Upper lobe of right lung (tissue), 1 donor: ENCODE results near the gene SLC9A2. TPM values are rescaled to one million over a fixed set of nuclear protein-coding genes. Genes with fewer than 3 reads are reported as not detected.

Experiments
- ATAC-seq: fragments of 200-7000 bp; cut with Tn5 transposase; one replicate; pipeline ENCODE4 v1.9.1; 2020; ENCODE audit warnings: mild to moderate bottlenecking, moderate library complexity
- DNase-seq: peaks from one replicate; pipeline ENCODE4 v3.0.0-alpha.2; 2020
- H3K27ac ChIP-seq: fragments of 200-600 bp; one replicate; pipeline ENCODE4 v1.8.0; 2022
- H3K27me3 ChIP-seq: fragments of 200-600 bp; one replicate; pipeline ENCODE4 v1.8.0; 2022; ENCODE audit warnings: mild to moderate bottlenecking
- H3K36me3 ChIP-seq: fragments of 200-600 bp; one replicate; pipeline ENCODE4 v1.8.0; 2022
- H3K4me1 ChIP-seq: fragments of 200-600 bp; one replicate; pipeline ENCODE4 v1.8.0; 2022
- H3K4me3 ChIP-seq: fragments of 200-600 bp; one replicate; pipeline ENCODE4 v1.8.0; 2022; ENCODE audit warnings: mild to moderate bottlenecking
- H3K9me3 ChIP-seq: fragments of 200-600 bp; one replicate; pipeline ENCODE4 v1.8.0; 2022
- intact Hi-C: fragments of 100-400 bp; cut with DNase I; formaldehyde crosslinking; loops from one replicate; pipeline ENCODE4 v1.11.0; 2022
- total RNA-seq: library from RNA; stranded (reverse); fragmentation: NEBNext Ultra II Directional; extraction: Animal tissue kit (Norgen Biotek cat#: 25700); gene quantifications from one replicate; pipeline ENCODE4 v1.2.1, GENCODE V29; 2021
- TF ChIP-seq, protein P1 (sequence below): fragments of 200-600 bp; IDR thresholded peaks from one replicate; pipeline ENCODE4 v1.8.0; 2022; ENCODE audit warnings: antibody characterized with exemption
- donor health status: DM: no; HTN: yes; CAD: no; lungs with severe emphysema.

Gene SLC9A2
- total RNA-seq, 1 donor from 2014 or later = 0.58 TPM

DNA sequence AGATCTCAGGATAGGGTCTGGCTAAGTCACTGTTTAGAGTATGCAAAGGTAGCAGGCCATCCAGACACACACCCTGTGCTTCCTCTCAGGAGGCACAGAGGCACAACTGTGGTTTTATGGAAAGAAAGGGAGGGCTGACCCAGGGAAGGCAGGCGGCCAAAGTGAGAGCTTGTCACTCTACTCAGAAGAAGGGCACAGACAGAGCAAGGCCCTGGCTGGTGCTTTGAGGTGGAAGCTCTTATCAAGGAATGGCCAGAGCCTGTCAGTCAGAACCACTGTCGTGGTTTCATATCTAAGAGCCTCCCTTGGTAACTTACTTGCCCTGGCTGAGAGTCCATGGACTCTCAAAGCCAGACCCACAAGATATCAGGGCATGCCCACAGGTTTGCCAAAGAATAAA, 40.7 kb downstream of the SLC9A2 start:
- H3K27ac ChIP-seq = no peak overlapping the region
- DNase-seq = no peak
- no peaks in the 10 kb centered on the region for H3K9me3 ChIP-seq
- H3K4me1 ChIP-seq = no peaks in the 10 kb centered on the region
- TF ChIP-seq, protein P1, sequence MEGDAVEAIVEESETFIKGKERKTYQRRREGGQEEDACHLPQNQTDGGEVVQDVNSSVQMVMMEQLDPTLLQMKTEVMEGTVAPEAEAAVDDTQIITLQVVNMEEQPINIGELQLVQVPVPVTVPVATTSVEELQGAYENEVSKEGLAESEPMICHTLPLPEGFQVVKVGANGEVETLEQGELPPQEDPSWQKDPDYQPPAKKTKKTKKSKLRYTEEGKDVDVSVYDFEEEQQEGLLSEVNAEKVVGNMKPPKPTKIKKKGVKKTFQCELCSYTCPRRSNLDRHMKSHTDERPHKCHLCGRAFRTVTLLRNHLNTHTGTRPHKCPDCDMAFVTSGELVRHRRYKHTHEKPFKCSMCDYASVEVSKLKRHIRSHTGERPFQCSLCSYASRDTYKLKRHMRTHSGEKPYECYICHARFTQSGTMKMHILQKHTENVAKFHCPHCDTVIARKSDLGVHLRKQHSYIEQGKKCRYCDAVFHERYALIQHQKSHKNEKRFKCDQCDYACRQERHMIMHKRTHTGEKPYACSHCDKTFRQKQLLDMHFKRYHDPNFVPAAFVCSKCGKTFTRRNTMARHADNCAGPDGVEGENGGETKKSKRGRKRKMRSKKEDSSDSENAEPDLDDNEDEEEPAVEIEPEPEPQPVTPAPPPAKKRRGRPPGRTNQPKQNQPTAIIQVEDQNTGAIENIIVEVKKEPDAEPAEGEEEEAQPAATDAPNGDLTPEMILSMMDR = no peak
- intact Hi-C loops = no loop called here
- no peak for ATAC-seq
- H3K4me3 ChIP-seq = no peak overlapping the region
- no peaks in the 10 kb centered on the region for H3K27me3 ChIP-seq
- no peaks in the 10 kb centered on the region for H3K36me3 ChIP-seq

DNA sequence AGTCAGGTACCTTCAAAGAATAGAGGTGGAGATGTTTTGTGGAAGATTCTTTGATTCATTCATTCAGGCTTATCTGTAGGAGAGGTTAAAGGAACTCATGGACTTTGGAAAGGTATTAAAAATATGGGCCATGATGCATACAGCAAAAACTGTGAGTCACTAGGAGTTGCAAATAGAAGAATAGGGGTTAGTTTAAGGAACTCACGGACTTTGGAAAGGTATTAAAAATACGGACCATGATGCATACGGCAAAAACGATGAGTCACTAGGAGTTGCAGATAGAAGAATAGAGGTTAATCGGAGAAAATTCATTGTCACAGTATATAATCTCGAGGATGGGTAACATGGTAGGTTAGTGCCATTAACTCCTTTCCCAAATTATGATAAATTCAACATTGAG, 41.2 kb downstream of the SLC9A2 start:
- intact Hi-C loops = no loop called here
- H3K4me1 ChIP-seq = no peaks in the 10 kb centered on the region
- DNase-seq (no peak), ATAC-seq (no peak)
- no peak overlapping the region for H3K4me3 ChIP-seq
- H3K9me3 ChIP-seq = no peaks in the 10 kb centered on the region
- H3K36me3 ChIP-seq = no peaks in the 10 kb centered on the region
- H3K27ac ChIP-seq = no peak overlapping the region
- no peaks in the 10 kb centered on the region for H3K27me3 ChIP-seq
- TF ChIP-seq, protein P1 = no peak

DNA sequence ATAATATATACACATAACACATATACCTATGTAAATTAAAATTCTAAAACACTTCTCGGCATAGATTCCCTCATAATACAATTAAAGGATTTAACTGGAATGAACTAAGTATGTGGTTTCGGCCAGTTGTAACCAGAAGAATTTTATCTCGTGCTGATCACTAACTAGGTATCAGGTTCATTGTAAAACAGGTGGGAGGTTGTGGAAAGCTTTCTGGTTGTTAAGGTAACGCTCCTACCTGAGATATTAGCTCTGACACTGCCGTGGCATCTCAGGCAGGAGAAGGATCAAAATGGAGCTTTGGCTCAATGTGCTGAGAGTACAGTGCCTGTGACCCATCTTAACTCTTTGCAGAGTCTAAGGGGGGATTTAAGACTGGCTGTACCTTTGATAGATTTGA, 42.5 kb downstream of the SLC9A2 start:
- ATAC-seq = no peak
- intact Hi-C loops = no loop called here
- H3K4me3 ChIP-seq = no peak overlapping the region

DNA sequence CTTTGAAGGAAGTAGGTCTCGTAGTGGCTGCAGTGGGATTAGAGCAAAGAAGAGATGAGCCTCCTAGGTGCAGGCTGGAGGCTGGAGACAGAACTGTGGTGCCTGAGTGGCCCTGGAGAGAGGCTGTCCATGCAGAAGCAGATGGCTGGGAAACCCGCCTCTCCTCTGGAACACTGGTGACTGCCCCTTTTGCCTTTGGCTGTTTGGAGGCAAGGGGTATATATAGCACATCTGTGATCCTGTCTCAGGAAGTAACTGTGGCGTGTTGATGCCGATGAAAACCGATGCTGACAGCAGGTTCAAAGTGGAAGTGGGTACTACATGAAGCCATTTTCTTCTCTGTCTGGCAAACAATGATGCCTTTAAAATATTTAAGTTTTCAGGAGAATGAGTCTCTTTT, 43.5 kb downstream of the SLC9A2 start:
- H3K27ac ChIP-seq = no peak overlapping the region
- no peaks in the 10 kb centered on the region for H3K4me1 ChIP-seq
- ATAC-seq (no peak), DNase-seq (no peak)
- TF ChIP-seq, protein P1 = no peak
- H3K4me3 ChIP-seq = no peak overlapping the region
- intact Hi-C loops = no loop called here
- H3K27me3 ChIP-seq = no peaks in the 10 kb centered on the region
- no peaks in the 10 kb centered on the region for H3K36me3 ChIP-seq
- H3K9me3 ChIP-seq = no peaks in the 10 kb centered on the region

More for the DNA sequence above, 42.5 kb downstream of the SLC9A2 start:
- TF ChIP-seq, protein P1 = no peak
- DNase-seq = no peak
- Histone ChIP-seq H3K9me3 (no peaks in the 10 kb centered on the region), H3K27me3 (no peaks in the 10 kb centered on the region), H3K27ac (no peak overlapping the region), H3K36me3 (no peaks in the 10 kb centered on the region), H3K4me1 (no peaks in the 10 kb centered on the region)

DNA sequence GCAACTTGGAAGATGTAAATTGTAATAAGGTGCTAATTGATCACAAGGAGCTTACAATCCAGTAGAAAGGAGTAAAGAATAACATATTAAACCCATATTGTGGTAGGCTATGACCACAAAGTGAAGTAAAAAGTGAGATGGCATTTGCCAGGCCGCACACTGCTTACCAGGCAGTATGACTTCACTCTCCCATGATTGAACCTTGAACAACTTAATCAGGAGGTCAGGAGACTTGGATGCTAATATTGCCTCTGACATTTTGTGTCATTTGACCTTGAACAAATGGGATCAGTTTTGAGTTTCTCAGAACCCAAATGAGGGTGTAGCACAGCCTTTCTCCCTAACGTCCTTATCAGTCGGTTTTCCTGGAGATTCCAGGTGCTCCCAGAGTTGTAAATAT, 44.0 kb downstream of the SLC9A2 start:
- Histone ChIP-seq H3K4me1 (no peaks in the 10 kb centered on the region), H3K9me3 (no peaks in the 10 kb centered on the region), H3K4me3 (no peak overlapping the region), H3K36me3 (no peaks in the 10 kb centered on the region), H3K27ac (no peak overlapping the region), H3K27me3 (no peaks in the 10 kb centered on the region)
- intact Hi-C loops = no loop called here
- DNase-seq (no peak), ATAC-seq (no peak)
- TF ChIP-seq, protein P1 = no peak

DNA sequence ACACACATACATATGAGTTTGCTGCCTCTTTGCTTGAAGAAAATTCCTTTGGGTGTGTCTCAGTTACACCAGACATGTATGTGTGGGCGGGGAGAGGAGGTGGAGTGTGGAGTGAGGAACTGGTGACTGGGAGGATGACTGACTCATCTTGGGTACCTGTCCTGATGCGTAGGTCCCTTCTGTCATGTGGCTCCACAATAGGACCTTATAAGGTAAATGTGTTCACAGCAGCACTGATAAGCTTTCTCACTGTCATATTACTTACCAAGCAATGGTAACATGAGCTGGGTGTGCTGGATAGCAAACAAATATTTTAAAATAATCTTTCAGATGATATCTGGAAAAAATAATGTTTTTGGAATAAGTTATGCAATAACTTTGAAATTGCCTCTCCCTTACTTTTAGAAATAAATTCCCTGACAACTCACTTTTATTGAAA, 45.1 kb downstream of the SLC9A2 start:
- no peak overlapping the region for H3K27ac ChIP-seq
- DNase-seq (no peak), ATAC-seq (peak; percentile 23)
- no peaks in the 10 kb centered on the region for H3K36me3 ChIP-seq
- no peaks in the 10 kb centered on the region for H3K9me3 ChIP-seq
- no peaks in the 10 kb centered on the region for H3K4me1 ChIP-seq
- no peaks in the 10 kb centered on the region for H3K27me3 ChIP-seq
- no peak overlapping the region for H3K4me3 ChIP-seq
- intact Hi-C loops = no loop called here
- TF ChIP-seq, protein P1 = no peak
